Islet precursor cell (in vitro differentiated cells): ENCODE results near the gene UGT2B28.
"Not testable (repeated sequence)": the region's sequence is repeated elsewhere in the genome, so short reads cannot be mapped to it uniquely, and the experiment has no call there.

Source experiments
- DNase-seq: peaks from one replicate; pipeline ENCODE4 v3.0.0-alpha.2; 2018

Gene UGT2B28

DNA sequence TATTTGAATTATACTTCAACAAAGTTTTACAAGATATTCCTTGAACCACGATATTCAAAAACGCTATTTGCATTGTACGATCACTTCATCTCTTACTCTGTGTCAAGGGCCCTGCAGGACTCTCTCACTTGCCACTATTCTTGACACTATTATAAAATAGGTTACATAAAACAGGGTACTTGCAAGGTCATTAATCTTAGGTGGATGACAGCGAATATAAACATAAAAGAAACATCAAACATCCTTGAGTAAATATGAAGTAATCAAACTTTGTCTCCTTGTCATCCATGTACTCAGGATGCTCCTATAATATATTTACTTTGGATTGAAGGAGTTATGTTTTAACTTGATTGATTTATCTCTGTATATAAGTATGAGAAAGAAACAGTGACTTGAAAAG is at the start of gene UGT2B28:
Gene UGT2B28 (plus strand): TSS at position 395 of the 400 bp plus-strand sequence. CDS start 26 bp downstream, outside the sequence.
- not testable (repeated sequence) for DNase-seq

GRCh38 chr4:69239092-69239491 is 41.2 kb upstream of the UGT2B28 start:
- no peak for DNase-seq

DNA sequence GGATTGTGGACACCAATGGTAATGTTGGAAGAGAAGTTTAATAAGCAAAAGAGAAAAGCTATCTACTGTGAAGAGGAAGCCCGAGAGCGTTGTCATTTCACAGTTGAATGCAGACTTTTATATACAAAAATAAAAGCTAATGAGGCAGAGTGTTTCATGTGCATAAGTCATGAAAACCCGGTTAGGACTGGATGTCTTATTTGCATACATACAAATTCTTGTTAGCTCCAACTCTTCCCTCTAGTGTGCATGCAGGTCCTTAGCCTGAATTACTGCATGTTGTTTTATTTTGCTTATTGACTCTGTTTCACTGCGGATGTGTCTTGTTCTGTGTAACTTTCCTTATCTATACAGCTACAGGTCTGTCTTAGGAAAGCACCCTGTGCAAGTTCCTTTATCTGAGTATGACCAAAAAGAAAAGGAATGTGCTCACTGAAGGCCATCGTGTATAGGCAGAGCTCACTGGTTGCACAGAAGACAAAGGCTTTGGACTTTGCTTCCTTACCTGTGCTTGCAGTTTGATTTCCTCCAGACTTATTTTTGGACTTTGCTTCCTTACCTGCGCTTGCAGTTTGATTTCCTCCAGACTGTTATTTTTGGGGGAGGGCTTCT is 40.6 kb upstream of the UGT2B28 start:
- peak; percentile 51 for DNase-seq

DNA sequence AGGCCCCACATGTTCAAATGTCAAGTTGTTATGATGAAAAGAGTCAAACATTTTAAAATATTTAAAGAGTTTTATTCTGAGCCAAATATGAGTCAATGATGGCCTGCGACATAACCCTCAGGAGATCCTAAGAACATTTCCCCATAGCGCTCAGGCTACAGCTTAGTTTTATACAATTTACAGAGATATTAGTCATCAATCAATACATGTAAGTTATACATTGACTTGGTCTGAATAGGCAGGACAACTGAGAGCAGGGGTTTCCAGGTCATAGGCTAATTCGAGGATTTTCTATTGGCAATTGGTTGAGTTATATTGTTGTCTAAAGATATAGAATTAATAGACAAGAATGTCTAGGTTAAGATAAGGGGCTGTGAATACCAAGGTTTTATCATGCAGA is 39.5 kb upstream of the UGT2B28 start:
- DNase-seq: not testable (repeated sequence)

- DNase-seq: not testable (repeated sequence)
Measured at GRCh38 chr4:69241746-69242145, 38.5 kb upstream of the UGT2B28 start.

DNA sequence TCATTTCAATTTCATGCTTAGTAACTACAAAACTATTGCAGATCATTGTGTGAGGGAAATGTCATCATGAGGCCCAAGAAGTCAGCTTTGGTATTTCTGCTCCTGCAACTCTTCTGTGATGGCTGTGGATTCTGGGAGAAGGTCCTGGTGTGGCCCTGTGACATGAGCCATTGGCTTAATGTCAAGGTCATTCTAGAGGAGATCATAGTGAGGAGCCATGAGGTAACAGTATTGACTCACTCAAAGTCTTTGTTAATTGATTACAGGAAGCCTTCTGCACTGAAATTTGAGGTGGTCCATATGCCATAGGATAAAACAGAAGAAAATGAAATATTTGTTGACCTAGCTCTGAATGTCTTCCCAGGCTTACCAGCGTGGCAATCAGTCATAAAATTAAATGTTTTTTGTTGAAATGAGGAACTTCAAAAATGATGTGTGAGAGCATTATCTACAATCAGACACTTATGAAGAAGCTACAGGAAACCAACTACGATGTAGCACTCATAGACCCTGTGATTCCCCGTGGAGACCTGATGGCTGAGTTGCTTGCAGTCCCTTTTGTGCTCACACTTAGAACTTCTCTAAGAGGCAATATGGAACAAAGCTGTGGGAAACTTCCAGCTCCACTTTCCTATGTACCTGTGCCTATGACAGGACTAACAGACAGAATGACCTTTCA is 37.6 kb upstream of the UGT2B28 start:
- not testable (repeated sequence) for DNase-seq

DNA sequence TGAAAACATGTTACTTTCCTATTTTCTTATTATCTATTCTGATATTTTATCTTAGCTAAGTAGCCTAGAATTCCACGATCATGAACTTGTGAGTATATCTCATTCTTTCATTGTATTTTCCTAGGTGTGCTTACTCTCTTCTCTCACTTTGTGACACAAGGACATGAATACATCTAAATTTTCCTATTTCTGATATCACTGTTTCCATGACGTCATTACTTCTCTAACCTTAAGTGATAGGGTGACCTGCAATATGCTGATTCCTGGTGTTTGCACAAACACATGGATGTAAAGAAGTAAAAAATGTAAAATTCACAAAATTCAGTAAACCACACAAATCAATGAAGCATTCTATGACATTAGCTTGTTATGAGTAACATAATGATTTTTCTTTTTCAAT is 29.4 kb upstream of the UGT2B28 start:
- not testable (repeated sequence) for DNase-seq

DNA sequence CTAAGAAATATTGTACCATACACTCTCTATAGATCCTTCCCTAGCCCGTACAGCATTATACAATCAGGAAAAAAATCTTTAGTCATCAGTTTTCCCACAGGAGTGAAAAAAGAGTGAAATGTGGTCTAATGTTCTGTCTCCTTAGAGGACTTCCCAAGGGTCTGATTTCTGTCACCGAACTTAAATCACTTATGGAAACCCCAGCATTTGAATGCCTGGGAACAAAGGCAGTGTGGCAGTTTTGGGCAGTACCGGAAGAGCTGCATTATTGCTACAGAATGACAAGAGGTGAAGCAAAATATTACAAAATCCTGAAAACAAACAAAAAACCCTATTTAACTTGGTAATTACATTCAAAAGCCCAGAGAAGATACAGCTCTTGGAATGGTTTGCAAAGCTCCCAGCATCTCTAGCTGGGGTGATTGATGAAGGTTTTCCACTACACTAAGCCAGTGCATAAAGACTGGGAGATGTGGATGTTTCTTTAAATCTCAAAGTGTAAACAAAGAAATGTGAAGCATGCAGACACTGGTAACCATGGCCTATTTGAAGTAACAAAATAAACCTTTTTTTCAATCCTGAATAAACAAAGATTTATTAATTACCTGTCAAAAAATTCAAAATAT is 27.0 kb upstream of the UGT2B28 start:
- DNase-seq: not testable (repeated sequence)

- DNase-seq: not testable (repeated sequence)
Measured at GRCh38 chr4:69268612-69269011, 11.7 kb upstream of the UGT2B28 start.

- DNase-seq: not testable (repeated sequence)
Measured at GRCh38 chr4:69296356-69296755, 16.1 kb downstream of the UGT2B28 start.

- not testable (repeated sequence) for DNase-seq
Measured at GRCh38 chr4:69308426-69309033, 28.3 kb downstream of the UGT2B28 start.

GRCh38 chr4:69309549-69310076 is 29.3 kb downstream of the UGT2B28 start:
- DNase-seq: not testable (repeated sequence)

GRCh38 chr4:69310262-69310661 is 30.0 kb downstream of the UGT2B28 start:
- DNase-seq: not testable (repeated sequence)

DNA sequence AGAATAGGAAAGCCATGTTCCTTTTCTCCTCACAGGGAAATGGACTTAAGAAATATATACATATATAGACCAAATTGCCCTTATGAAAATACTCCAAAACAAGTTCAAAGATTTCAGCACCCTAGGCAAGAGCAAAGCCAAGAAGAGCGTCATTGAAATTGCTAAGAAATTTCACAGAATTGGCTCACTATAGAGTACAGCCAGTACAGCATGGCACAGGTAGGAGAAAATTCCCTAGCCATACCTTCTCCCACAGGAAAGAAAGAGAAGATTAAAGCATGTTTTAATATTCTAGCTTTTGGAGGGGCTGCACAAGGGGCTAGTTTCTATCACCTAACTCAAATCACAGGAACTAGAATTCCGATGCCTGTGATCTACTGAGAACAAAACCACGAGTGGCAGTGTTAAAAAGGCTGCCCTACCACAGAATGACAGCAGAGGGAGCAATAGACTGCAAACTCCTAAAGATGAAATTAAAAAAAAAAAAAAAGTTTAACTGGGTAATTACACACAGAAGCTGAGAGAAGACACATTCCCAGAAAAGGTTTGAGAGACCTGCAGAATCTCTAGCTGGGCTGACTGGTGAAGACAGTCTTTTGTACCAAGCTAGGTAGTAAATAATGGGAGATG is 37.5 kb downstream of the UGT2B28 start:
- peak; percentile 55 for DNase-seq

GRCh38 chr4:69321153-69321729 is 41.0 kb downstream of the UGT2B28 start:
- no peak for DNase-seq

- DNase-seq: no peak
Measured at GRCh38 chr4:69322055-69322454, 41.8 kb downstream of the UGT2B28 start.

DNA sequence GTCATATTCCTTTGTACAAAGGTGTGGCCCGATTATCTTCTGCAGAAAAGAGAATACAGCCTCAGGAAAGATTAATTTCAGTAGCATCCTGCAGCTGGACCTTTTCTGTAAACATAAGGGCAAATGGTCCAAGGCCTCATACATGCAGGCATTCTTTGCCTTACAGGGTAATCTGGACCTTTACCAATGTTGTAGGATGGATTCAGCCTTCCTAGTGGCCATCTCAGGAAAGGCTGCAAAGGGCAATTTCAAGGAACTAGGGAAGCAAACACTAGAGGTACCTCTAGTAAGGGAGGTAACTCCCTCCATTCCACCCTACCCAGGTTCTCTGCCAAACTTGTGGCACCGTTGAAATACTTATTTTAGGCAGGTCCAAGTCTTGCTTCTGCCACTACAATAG is 43.0 kb downstream of the UGT2B28 start:
- DNase-seq: peak; percentile 50

DNA sequence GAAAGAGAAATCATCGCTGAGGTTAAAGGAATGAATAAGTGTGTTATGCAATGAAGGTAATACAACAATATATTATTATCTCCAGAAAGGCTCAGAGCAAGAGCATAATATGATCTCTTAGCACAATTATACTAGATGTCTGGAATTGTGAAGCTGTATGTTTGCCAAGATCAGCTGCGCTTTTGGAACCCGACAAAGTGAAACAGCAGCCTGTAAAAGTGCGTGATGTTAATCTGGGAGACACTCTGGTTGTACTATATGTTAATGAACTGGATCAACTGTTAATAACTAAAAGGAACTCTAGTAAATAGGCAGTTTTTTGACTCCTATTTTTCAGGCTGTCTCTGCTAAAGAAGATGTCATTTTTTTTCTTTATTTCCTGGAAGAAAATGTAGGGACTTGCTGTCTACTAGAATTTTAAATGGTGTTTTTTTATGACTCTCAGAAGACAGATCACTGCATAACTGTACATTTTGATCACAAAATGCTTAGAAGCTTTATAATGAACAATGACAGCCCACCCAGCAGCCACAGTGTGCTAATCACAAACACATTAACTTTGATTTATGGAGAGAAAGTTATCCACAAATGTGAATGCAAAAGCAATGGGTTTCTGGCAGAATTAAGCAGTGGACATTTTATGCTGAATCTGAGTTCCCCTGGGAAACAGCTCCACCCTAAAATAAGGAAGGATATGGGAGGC is 50.2 kb downstream of the UGT2B28 start:
- no peak for DNase-seq

GRCh38 chr4:69331304-69331703 is 51.0 kb downstream of the UGT2B28 start:
- DNase-seq: not testable (repeated sequence)

DNA sequence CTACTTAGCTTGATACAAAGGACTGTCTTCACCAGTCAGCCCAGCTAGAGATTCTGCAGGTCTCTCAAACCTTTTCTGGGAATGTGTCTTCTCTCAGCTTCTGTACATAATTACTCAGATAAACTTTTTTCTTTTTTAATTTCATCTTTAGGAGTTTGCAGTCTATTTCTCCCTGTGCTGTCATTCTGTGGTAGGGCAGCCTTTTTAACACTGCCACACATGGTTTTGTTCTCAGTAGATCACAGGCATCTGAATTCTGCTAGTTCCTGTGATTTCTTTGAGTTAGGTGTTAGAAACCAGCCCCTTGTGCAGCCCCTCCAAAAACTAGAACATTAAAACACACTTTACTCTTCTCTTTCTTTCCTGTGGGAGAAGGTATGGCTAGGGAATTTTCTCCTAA is 55.2 kb downstream of the UGT2B28 start:
- DNase-seq: not testable (repeated sequence)

- not testable (repeated sequence) for DNase-seq
Measured at GRCh38 chr4:69343114-69343513, 62.8 kb downstream of the UGT2B28 start.
